Mesenchymal stem cell (in vitro differentiated cells and primary cell): ENCODE measurements around the gene TWF2.
A peak's percentile ranks its signal among the peaks of the same experiment; 100 is the strongest.

Experiments
- DNase-seq: peaks from one replicate; pipeline ENCODE4 v3.0.0-alpha.2; 2013
- H2AFZ ChIP-seq: one replicate; pipeline ENCODE4 v1.6.1; 2013; ENCODE audit warnings: low read depth, mild to moderate bottlenecking, control low read depth, inconsistent platforms, low read length, moderate library complexity
- H2AK5ac ChIP-seq: 2 replicates; pipeline ENCODE4 v1.6.1; 2013; ENCODE audit warnings: low read length, moderate library complexity, mild to moderate bottlenecking, inconsistent platforms; ENCODE audit not compliant: severe bottlenecking
- H2BK120ac ChIP-seq: one replicate; pipeline ENCODE4 v1.6.1; 2013; ENCODE audit warnings: low read depth, mild to moderate bottlenecking, inconsistent platforms, low read length, moderate library complexity
- H2BK12ac ChIP-seq, 2 experiments: one replicate each; pipeline ENCODE4 v1.6.1; 2013; ENCODE audit warnings: inconsistent platforms in 2 of 2, low read length in 2 of 2, mild to moderate bottlenecking in 2 of 2, moderate library complexity in 2 of 2, control low read depth in 1 of 2
- H2BK15ac ChIP-seq: one replicate; pipeline ENCODE4 v1.6.1; 2013; ENCODE audit warnings: mild to moderate bottlenecking, low read depth, inconsistent platforms; ENCODE audit not compliant: poor library complexity, severe bottlenecking
- H2BK5ac ChIP-seq: 2 replicates; pipeline ENCODE4 v1.6.1; 2013; ENCODE audit warnings: low read depth, mild to moderate bottlenecking, low read length, control low read depth, inconsistent platforms; ENCODE audit not compliant: poor library complexity, severe bottlenecking
- H3K14ac ChIP-seq, 2 experiments: one replicate each; pipeline ENCODE4 v1.6.1; 2013; ENCODE audit warnings: inconsistent platforms in 2 of 2, low read length in 2 of 2, control low read depth in 1 of 2, mild to moderate bottlenecking in 1 of 2, moderate library complexity in 1 of 2
- H3K18ac ChIP-seq, 2 experiments: one replicate each; pipeline ENCODE4 v1.6.1; 2013; ENCODE audit warnings: inconsistent platforms in 2 of 2, low read length in 2 of 2, control low read depth in 1 of 2, low read depth in 1 of 2, mild to moderate bottlenecking in 1 of 2
- H3K23ac ChIP-seq, 2 experiments: one replicate each; pipeline ENCODE4 v1.6.1; 2013; ENCODE audit warnings: inconsistent platforms in 2 of 2, low read length in 2 of 2, mild to moderate bottlenecking in 2 of 2, moderate library complexity in 2 of 2, control low read depth in 1 of 2
- H3K27ac ChIP-seq: 2 replicates; pipeline ENCODE4 v1.5.1; 2013; ENCODE audit warnings: mild to moderate bottlenecking, moderate library complexity, low read length, control low read depth, inconsistent platforms; ENCODE audit not compliant: poor library complexity, severe bottlenecking
- H3K27me3 ChIP-seq, 2 experiments: 2 replicates each; pipeline versions ENCODE4 v1.6.1 to v1.7.0; 2013; ENCODE audit warnings: low read length in 2 of 2, mild to moderate bottlenecking in 2 of 2, moderate library complexity in 2 of 2, control low read depth in 1 of 2, inconsistent platforms in 1 of 2; ENCODE audit not compliant: control insufficient read depth in 1 of 2, insufficient read depth in 1 of 2
- H3K36me3 ChIP-seq, 2 experiments: 2 replicates each; pipeline versions ENCODE4 v1.6.1 to v1.7.0; 2013; ENCODE audit warnings: low read length in 2 of 2, control low read depth in 1 of 2, inconsistent platforms in 1 of 2, low read depth in 1 of 2, mild to moderate bottlenecking in 1 of 2; ENCODE audit not compliant: insufficient read depth in 2 of 2, control insufficient read depth in 1 of 2
- H3K4ac ChIP-seq, 2 experiments: one replicate each; pipeline ENCODE4 v1.6.1; 2013; ENCODE audit warnings: inconsistent platforms in 2 of 2, low read length in 2 of 2, mild to moderate bottlenecking in 2 of 2, moderate library complexity in 2 of 2, control low read depth in 1 of 2, low read depth in 1 of 2
- H3K4me1 ChIP-seq: 2 replicates; pipeline ENCODE4 v1.6.1; 2013; ENCODE audit warnings: low read depth, low read length, control low read depth; ENCODE audit not compliant: control insufficient read depth, insufficient read depth
- H3K4me2 ChIP-seq: 2 replicates; pipeline ENCODE4 v1.6.1; 2013; ENCODE audit warnings: low read length, mild to moderate bottlenecking, inconsistent platforms; ENCODE audit not compliant: poor library complexity, severe bottlenecking
- H3K4me3 ChIP-seq, 2 experiments: 2 replicates each; pipeline versions ENCODE4 v1.5.1 to v1.7.0; 2013; ENCODE audit warnings: low read length in 2 of 2, mild to moderate bottlenecking in 2 of 2, control low read depth in 1 of 2, low read depth in 1 of 2; ENCODE audit not compliant: insufficient read depth in 1 of 2
- H3K79me1 ChIP-seq: replicated peaks from 2 replicates; pipeline ENCODE4 v1.6.1; 2013; ENCODE audit warnings: mild to moderate bottlenecking, control low read depth, low read length, inconsistent platforms; ENCODE audit not compliant: poor library complexity, severe bottlenecking
- H3K9ac ChIP-seq: 2 replicates; pipeline ENCODE4 v1.7.0; 2013; ENCODE audit warnings: mild to moderate bottlenecking, low read length, moderate library complexity
- H3K9me3 ChIP-seq: 2 replicates; pipeline ENCODE4 v1.7.0; 2013; ENCODE audit warnings: mild to moderate bottlenecking, low read length; ENCODE audit not compliant: control insufficient read depth
- H4K8ac ChIP-seq: one replicate; pipeline ENCODE4 v1.6.1; 2013; ENCODE audit warnings: inconsistent platforms, mild to moderate bottlenecking, low read length, moderate library complexity
- H4K91ac ChIP-seq: one replicate; pipeline ENCODE4 v1.6.1; 2013; ENCODE audit warnings: mild to moderate bottlenecking, low read length, inconsistent platforms
- WGBS: methylation state at CpG from one replicate; pipeline ENCODE4 v1.1.7; 2013; ENCODE audit warnings: mixed read lengths; 5-methylcytosine and 5-hydroxymethylcytosine counted together

The TWF2 gene

DNA sequence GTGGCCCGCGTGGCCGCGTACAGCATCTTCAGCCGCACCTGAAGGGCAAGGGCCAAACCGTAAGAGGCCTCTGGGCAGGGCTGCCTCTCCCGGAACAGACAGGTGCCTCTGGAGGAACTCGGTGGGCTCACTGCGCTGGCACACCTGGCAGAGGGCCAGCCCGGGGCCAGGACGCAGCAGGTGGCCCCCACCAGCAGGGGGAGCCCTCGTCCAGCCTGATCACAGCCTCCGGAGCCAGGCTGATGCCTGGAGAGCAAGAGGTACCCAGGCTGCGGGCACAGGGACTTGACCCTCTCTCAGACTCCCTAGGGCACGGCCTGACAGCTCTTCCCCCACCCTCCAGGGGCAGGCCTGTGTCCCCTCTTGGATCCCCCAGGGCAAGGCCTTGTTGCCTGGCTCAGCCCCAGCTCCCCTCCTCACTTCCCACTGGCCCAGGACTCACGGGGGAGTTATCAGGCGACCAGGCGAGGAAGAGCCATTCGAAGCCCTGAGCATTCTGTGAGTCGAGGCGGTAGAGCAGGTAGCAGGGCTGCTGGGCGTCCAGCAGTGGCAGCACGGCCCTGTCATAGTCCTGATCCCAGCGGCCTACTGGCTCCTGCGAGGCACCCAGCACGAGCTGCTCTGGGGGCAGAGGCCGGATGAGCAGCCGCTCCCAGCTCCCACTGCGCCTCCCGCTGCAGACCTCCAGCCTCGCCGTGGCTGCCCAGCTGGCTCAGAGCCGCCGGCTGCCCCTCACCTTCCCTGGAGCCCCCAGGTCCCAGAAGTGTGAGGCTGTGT lies 7.3 kb downstream of the TWF2 start:
- no peaks in the 10 kb centered on the region for H3K27me3 ChIP-seq
- H2AK5ac ChIP-seq, result no peak overlapping the region
- H3K4ac ChIP-seq, result no peak overlapping the region
- H4K91ac ChIP-seq, result no peak overlapping the region
- no peak overlapping the region for H2BK120ac ChIP-seq
- peak overlapping the region; percentile 13 for H4K8ac ChIP-seq
- DNase-seq, result peak; percentile 45
- H3K9ac ChIP-seq, result no peak overlapping the region
- no peak overlapping the region for H2AFZ ChIP-seq
- peaks cover 47% of the 10 kb centered on the region for H3K79me1 ChIP-seq
- H3K14ac ChIP-seq, result no peak overlapping the region
- H2BK5ac ChIP-seq, result no peak overlapping the region
- H2BK12ac ChIP-seq, result no peak overlapping the region
- H3K23ac ChIP-seq, result no peak overlapping the region
- peaks cover 18% of the 10 kb centered on the region for H3K4me1 ChIP-seq
- WGBS, result 88% methylated on average over 31 of the region's 34 CpGs
- H3K18ac ChIP-seq, result no peak overlapping the region
- no peak overlapping the region for H3K27ac ChIP-seq
- H3K4me3 ChIP-seq, result no peak overlapping the region
- H3K36me3 ChIP-seq, result peaks cover 73 to 86% of the 10 kb centered on the region in 2 experiments
- H2BK15ac ChIP-seq, result no peak overlapping the region
- H3K4me2 ChIP-seq, result no peak overlapping the region
- H3K9me3 ChIP-seq, result no peaks in the 10 kb centered on the region

- Histone ChIP-seq H2AFZ (no peak overlapping the region), H3K14ac (no peak overlapping the region), H3K9me3 (no peaks in the 10 kb centered on the region), H2BK5ac (no peak overlapping the region), H3K4me1 (peaks cover 12% of the 10 kb centered on the region), H3K23ac (no peak overlapping the region), H3K36me3 (peaks cover 73 to 86% of the 10 kb centered on the region in 2 experiments), H3K27ac (no peak overlapping the region), H2BK120ac (no peak overlapping the region), H2BK15ac (no peak overlapping the region), H3K79me1 (peaks cover 47% of the 10 kb centered on the region), H3K9ac (no peak overlapping the region), H2AK5ac (no peak overlapping the region), H3K18ac (no peak overlapping the region), H3K4me2 (no peak overlapping the region), H3K4me3 (no peak overlapping the region), H4K8ac (no peak overlapping the region), H2BK12ac (no peak overlapping the region), H4K91ac (no peak overlapping the region), H3K27me3 (peaks cover 0 to 2% of the 10 kb centered on the region in 2 experiments), H3K4ac (no peak overlapping the region)
- DNase-seq, result no peak
- 95% methylated on average over 16 of the region's 16 CpGs for WGBS
Observed at GRCh38 chr3:52230889-52231499, 8.0 kb downstream of the TWF2 start.

GRCh38 chr3:52230461-52230860 lies 8.5 kb downstream of the TWF2 start:
- H3K4ac ChIP-seq, result no peak overlapping the region
- no peak overlapping the region for H3K14ac ChIP-seq
- no peak overlapping the region for H2BK12ac ChIP-seq
- no peak overlapping the region for H3K9ac ChIP-seq
- H2AK5ac ChIP-seq, result no peak overlapping the region
- no peaks in the 10 kb centered on the region for H3K9me3 ChIP-seq
- H3K18ac ChIP-seq, result no peak overlapping the region
- no peak overlapping the region for H2BK120ac ChIP-seq
- no peak overlapping the region for H4K8ac ChIP-seq
- no peak for DNase-seq
- H3K23ac ChIP-seq, result no peak overlapping the region
- no peak overlapping the region for H3K4me2 ChIP-seq
- H2BK15ac ChIP-seq, result no peak overlapping the region
- H3K4me1 ChIP-seq, result peaks cover 8% of the 10 kb centered on the region
- H2BK5ac ChIP-seq, result no peak overlapping the region
- H3K4me3 ChIP-seq, result no peak overlapping the region
- H3K36me3 ChIP-seq, result peaks cover 71 to 83% of the 10 kb centered on the region in 2 experiments
- no peak overlapping the region for H3K27ac ChIP-seq
- peaks cover 0 to 7% of the 10 kb centered on the region in 2 experiments for H3K27me3 ChIP-seq
- H2AFZ ChIP-seq, result no peak overlapping the region
- H3K79me1 ChIP-seq, result peaks cover 44% of the 10 kb centered on the region
- no peak overlapping the region for H4K91ac ChIP-seq
- 96% methylated on average over 6 of the region's 6 CpGs for WGBS

DNA sequence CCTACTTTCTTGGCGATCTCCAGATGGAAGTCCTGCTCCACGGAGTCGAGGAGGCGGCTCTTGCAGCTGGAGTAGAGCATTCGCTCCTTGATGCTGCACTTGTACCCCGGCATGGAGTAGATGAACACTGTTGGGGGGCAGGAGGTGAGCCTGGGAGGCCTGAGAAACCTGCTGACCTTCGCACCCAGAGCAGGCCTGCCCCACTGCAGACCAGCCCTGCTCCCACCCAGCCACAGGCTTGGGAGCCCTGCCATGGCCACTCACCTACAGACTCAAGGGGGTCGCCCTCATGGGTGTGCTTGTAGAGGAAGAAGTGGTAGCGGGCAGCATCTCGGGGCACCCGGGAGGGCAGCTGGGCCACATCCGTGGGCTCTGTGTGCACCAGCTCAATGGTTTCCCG lies 9.3 kb downstream of the TWF2 start:
- Histone ChIP-seq H2BK15ac (no peak overlapping the region), H3K27me3 (peaks cover 0 to 7% of the 10 kb centered on the region in 2 experiments), H3K23ac (no peak overlapping the region), H4K8ac (no peak overlapping the region), H2AK5ac (no peak overlapping the region), H2BK12ac (no peak overlapping the region), H3K4ac (no peak overlapping the region), H3K18ac (no peak overlapping the region), H3K4me3 (no peak overlapping the region), H2BK120ac (no peak overlapping the region), H3K9ac (no peak overlapping the region), H3K4me2 (no peak overlapping the region), H2AFZ (no peak overlapping the region), H3K36me3 (peaks cover 64 to 75% of the 10 kb centered on the region in 2 experiments), H3K9me3 (no peaks in the 10 kb centered on the region), H3K27ac (no peak overlapping the region), H3K79me1 (peaks cover 40% of the 10 kb centered on the region), H2BK5ac (no peak overlapping the region), H4K91ac (no peak overlapping the region), H3K4me1 (peaks cover under 1% of the 10 kb centered on the region), H3K14ac (no peak overlapping the region)
- no peak for DNase-seq
- WGBS, result 98% methylated on average over 13 of the region's 13 CpGs
